ENCODE data around the gene ARFGEF3.

The ARFGEF3 gene

GRCh38 chr6:138263963-138264362 lies 102.2 kb downstream of the ARFGEF3 start:
- H3K27ac ChIP-seq, result no peak overlapping the region
- no peak for TF ChIP-seq CTCF (conservative IDR thresholded peaks at IDR 0.05)
- no peak for TF ChIP-seq ZFX (IDR thresholded peaks at IDR 0.05)

GRCh38 chr6:138264372-138264880 lies 102.7 kb downstream of the ARFGEF3 start:
- TF ChIP-seq ZFX (IDR thresholded peaks at IDR 0.05), result no peak
- no peak for TF ChIP-seq CTCF (conservative IDR thresholded peaks at IDR 0.05)
- no peak overlapping the region for H3K27ac ChIP-seq

DNA sequence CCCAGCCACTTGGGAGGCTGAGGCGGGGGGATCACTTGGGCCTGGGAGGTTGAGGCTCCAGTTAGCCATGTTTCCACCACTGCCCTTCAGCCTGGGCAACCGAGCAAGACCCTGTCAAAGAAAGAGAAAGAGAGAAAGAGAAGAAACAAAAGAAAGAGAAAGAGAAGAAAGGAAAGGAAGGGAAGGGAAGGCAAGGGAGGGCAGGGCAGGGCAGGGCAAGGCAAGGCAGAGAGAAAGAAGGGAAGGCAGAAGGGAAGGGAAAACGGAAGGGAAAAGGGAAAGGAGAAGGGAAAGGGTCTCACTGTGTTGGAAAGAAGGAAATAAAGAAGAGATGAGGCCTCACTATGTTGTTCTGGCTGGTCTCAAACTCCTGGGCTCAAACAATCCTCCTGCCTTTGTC lies 104.4 kb downstream of the ARFGEF3 start:
- TF ChIP-seq CTCF (conservative IDR thresholded peaks at IDR 0.05) (no peak), ZFX (IDR thresholded peaks at IDR 0.05) (no peak)
- H3K27ac ChIP-seq, result no peak overlapping the region

DNA sequence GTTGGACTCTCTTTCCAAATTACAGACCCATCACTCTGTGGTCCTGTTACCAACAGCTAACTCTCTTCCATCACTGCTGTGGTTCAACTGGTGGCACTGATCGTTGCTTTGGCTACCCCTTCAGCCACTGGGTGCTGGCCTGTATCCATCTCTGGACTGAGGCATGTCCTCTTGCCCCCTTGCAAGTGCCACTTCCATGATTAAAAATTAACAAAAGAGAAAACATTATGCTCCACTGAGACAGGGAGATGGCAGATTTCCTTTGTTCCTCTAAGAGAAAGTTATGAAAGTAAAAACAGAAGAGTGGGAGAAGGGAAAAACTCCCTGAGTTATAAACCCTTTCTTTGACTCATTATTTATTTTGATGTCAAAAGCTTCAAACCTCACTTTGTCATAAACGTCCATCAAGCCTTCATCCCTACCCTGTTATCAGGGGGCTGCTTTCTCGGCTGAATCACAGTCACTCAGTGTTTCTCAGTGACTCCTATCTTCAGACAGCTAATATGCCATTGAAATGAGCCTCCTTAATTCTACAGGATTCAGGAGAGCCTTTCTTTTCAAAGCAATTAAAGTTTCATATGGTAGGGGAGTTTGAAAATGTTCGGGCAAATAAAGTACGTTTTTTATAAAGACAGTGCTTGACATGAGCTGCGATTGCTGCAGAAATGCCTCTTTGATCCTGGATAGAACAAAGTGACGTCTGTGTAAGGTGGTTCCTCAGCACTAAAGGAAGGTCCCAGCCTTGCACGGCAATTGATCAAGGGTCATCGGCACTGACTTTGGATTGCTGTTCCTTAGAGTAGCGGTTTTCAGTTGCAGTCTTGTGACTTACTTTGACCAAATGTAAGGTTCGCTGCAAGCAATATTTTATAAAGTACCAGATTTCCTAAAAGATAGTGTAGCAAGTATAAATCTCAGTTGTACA lies 106.5 kb downstream of the ARFGEF3 start:
- TF ChIP-seq CTCF (conservative IDR thresholded peaks at IDR 0.05) (no peak), ZFX (IDR thresholded peaks at IDR 0.05) (no peak)
- H3K27ac ChIP-seq, result no peak overlapping the region

GRCh38 chr6:138271451-138271850 lies 109.7 kb downstream of the ARFGEF3 start:
- no peak overlapping the region for H3K27ac ChIP-seq
- TF ChIP-seq ZFX (IDR thresholded peaks at IDR 0.05), result no peak
- TF ChIP-seq CTCF (conservative IDR thresholded peaks at IDR 0.05), result no peak

- no peak overlapping the region for H3K27ac ChIP-seq
- no peak for TF ChIP-seq ZFX (IDR thresholded peaks at IDR 0.05)
- no peak for TF ChIP-seq CTCF (conservative IDR thresholded peaks at IDR 0.05)
Measured at GRCh38 chr6:138272533-138273315, 111.0 kb downstream of the ARFGEF3 start.

- no peak overlapping the region for H3K27ac ChIP-seq
- TF ChIP-seq CTCF (conservative IDR thresholded peaks at IDR 0.05), result no peak
- no peak for TF ChIP-seq ZFX (IDR thresholded peaks at IDR 0.05)
Measured at GRCh38 chr6:138275976-138276375, 114.2 kb downstream of the ARFGEF3 start.

Measured in C4-2B (cell line).